ENCODE data around the gene GLOD5. TPM values are rescaled to one million over a fixed set of nuclear protein-coding genes. Genes with fewer than 3 reads are reported as not detected.

The GLOD5 gene
- total and polyA plus RNA-seq, 9 of the 15 experiments (the other 6 are each of a cell fraction or from before 2014, with no cell fraction given) = 0.27 to 4.4 (median 2.2) TPM

DNA sequence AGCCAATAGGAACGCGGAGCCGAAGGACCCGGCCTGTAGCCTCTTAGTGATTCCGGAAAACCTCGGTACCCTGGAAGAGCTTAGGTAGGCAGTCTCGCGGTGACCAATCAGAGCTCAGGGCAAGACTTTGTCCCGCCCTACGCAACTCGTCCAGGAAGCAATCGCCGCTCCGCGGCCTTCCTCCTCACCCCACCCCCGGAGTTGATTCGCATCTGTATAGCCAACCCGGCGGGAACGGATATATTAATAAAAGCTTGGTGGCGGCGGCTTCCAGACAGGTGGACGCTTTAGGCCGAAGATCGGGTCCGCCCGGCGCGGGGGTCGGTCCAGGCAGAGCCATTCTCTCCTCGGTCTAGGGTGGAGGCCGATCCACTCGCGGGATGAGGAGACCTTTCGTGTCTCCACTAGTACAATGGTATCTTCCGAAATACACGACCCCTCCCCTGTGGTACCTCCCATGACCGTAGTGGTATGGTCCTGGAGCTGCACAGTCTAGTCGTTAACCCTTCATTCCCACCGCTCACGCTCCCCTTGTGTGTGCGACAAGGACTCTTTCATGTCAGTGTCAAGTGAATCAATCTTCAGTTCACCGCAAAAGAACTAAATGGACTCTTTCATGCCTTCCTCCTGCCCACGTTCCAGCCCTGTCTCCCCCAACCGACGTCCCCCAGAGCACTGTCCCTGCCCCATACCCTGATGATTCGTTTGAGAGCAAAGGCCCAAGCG, 24.2 kb upstream of the GLOD5 start (continued):
- TF ChIP-seq SAP30 (IDR thresholded peaks at IDR 0.05; ENCODE audit: borderline replicate concordance, insufficient read depth, low read depth, low read length, poor library complexity, severe bottlenecking) (no peak), MBD2 (IDR thresholded peaks at IDR 0.05; ENCODE audit: borderline replicate concordance, low read depth) (peak; percentile 81), ZNF778 (CRISPR knock-in tag; IDR thresholded peaks at IDR 0.05) (no peak), E2F6 (IDR thresholded peaks at IDR 0.05; ENCODE audit: borderline replicate concordance in 1 of 2, extremely low read depth in 1 of 2, insufficient read depth in 1 of 2, insufficient read length in 1 of 2, low read depth in 1 of 2, low read length in 1 of 2, poor library complexity in 1 of 2, severe bottlenecking in 1 of 2) (no peak), BMI1 (IDR thresholded peaks at IDR 0.05; ENCODE audit: low read length) (no peak), PTBP1 (IDR thresholded peaks at IDR 0.05; ENCODE audit: low read depth, low read length) (no peak), ZBTB17 (CRISPR knock-in tag; IDR thresholded peaks at IDR 0.05) (no peak), DPF2 (IDR thresholded peaks at IDR 0.05) (peak; percentile 28; the same call in 1 of the 2 replicates), FOXA1 (IDR thresholded peaks at IDR 0.05; ENCODE audit: borderline replicate concordance) (no peak), FOXM1 (IDR thresholded peaks at IDR 0.05; ENCODE audit: low read depth) (no peak), FOXM1 (CRISPR knock-in tag; IDR thresholded peaks at IDR 0.05; ENCODE audit: low read depth) (no peak), HDAC1 (IDR thresholded peaks at IDR 0.05) (peak in 1 of 2 experiments; percentile 55; a peak in 2 of 4 replicates), POLR2AphosphoS5 (IDR thresholded peaks at IDR 0.05; ENCODE audit: control insufficient read depth, insufficient read depth, low read depth, low read length) (peak; percentile 74), ZBTB7A (IDR thresholded peaks at IDR 0.05; ENCODE audit: borderline replicate concordance, control insufficient read depth, low read depth, low read length) (peak; percentile 84), TAF1 (IDR thresholded peaks at IDR 0.05; ENCODE audit: control insufficient read depth, extremely low read depth, insufficient read depth, low read length, severe bottlenecking) (peak; percentile 41), RBM39 (optimal IDR thresholded peaks at IDR 0.05; ENCODE audit: low read depth, low read length) (no peak)
- TF ChIP-seq, protein P1, sequence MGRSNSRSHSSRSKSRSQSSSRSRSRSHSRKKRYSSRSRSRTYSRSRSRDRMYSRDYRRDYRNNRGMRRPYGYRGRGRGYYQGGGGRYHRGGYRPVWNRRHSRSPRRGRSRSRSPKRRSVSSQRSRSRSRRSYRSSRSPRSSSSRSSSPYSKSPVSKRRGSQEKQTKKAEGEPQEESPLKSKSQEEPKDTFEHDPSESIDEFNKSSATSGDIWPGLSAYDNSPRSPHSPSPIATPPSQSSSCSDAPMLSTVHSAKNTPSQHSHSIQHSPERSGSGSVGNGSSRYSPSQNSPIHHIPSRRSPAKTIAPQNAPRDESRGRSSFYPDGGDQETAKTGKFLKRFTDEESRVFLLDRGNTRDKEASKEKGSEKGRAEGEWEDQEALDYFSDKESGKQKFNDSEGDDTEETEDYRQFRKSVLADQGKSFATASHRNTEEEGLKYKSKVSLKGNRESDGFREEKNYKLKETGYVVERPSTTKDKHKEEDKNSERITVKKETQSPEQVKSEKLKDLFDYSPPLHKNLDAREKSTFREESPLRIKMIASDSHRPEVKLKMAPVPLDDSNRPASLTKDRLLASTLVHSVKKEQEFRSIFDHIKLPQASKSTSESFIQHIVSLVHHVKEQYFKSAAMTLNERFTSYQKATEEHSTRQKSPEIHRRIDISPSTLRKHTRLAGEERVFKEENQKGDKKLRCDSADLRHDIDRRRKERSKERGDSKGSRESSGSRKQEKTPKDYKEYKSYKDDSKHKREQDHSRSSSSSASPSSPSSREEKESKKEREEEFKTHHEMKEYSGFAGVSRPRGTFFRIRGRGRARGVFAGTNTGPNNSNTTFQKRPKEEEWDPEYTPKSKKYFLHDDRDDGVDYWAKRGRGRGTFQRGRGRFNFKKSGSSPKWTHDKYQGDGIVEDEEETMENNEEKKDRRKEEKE (IDR thresholded peaks at IDR 0.05; ENCODE audit: borderline replicate concordance in 1 of 2, control insufficient read depth in 1 of 2, low read depth in 2 of 2, low read length in 1 of 2) = peak; percentile 39 to 88; a peak in 2 of 4 replicates
- TF ChIP-seq, protein P2, sequence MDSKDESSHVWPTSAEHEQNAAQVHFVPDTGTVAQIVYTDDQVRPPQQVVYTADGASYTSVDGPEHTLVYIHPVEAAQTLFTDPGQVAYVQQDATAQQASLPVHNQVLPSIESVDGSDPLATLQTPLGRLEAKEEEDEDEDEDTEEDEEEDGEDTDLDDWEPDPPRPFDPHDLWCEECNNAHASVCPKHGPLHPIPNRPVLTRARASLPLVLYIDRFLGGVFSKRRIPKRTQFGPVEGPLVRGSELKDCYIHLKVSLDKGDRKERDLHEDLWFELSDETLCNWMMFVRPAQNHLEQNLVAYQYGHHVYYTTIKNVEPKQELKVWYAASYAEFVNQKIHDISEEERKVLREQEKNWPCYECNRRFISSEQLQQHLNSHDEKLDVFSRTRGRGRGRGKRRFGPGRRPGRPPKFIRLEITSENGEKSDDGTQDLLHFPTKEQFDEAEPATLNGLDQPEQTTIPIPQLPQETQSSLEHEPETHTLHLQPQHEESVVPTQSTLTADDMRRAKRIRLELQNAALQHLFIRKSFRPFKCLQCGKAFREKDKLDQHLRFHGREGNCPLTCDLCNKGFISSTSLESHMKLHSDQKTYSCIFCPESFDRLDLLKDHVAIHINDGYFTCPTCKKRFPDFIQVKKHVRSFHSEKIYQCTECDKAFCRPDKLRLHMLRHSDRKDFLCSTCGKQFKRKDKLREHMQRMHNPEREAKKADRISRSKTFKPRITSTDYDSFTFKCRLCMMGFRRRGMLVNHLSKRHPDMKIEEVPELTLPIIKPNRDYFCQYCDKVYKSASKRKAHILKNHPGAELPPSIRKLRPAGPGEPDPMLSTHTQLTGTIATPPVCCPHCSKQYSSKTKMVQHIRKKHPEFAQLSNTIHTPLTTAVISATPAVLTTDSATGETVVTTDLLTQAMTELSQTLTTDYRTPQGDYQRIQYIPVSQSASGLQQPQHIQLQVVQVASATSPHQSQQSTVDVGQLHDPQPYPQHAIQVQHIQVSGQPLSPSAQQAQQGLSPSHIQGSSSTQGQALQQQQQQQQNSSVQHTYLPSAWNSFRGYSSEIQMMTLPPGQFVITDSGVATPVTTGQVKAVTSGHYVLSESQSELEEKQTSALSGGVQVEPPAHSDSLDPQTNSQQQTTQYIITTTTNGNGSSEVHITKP (IDR thresholded peaks at IDR 0.05; ENCODE audit: partially characterized antibody) = peak; percentile 99
